Placental pericyte (primary cell): ENCODE data around the gene MYO1A. TPM values are rescaled to one million over a fixed set of nuclear protein-coding genes. Genes with fewer than 3 reads are reported as not detected.

Experiments used
- total RNA-seq: library from RNA; depleted of rRNA; stranded (reverse); fragments of >200 nt; gene quantifications from 2 replicates; pipeline ENCODE4 v1.2.3, GENCODE V29; 2012

The MYO1A gene
- total RNA-seq = not detected in 2 replicates

DNA sequence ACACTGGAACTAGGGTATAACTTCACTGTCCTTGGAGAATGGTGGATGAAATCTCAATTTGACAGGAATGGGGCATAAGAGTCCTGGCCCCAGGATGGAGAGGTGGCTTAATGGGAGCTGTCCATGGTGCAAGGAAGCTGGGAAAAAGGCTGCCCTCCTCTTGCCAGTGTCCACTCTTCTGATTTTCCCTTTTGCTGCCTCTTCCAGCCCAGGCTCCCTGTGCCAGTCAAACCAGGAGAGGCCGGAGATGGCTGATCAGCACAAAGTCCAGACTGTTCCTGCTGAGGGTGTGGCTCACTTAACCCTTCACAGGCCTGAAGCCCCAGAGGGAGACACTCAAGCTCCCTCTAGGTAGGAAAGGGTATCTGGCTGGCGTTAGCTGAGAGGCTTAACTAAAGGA lies at the start of gene MYO1A:
Gene MYO1A (minus strand): TSS at position 240 of the 400 bp plus-strand sequence. CDS start 1,806 bp downstream, outside the sequence.

DNA sequence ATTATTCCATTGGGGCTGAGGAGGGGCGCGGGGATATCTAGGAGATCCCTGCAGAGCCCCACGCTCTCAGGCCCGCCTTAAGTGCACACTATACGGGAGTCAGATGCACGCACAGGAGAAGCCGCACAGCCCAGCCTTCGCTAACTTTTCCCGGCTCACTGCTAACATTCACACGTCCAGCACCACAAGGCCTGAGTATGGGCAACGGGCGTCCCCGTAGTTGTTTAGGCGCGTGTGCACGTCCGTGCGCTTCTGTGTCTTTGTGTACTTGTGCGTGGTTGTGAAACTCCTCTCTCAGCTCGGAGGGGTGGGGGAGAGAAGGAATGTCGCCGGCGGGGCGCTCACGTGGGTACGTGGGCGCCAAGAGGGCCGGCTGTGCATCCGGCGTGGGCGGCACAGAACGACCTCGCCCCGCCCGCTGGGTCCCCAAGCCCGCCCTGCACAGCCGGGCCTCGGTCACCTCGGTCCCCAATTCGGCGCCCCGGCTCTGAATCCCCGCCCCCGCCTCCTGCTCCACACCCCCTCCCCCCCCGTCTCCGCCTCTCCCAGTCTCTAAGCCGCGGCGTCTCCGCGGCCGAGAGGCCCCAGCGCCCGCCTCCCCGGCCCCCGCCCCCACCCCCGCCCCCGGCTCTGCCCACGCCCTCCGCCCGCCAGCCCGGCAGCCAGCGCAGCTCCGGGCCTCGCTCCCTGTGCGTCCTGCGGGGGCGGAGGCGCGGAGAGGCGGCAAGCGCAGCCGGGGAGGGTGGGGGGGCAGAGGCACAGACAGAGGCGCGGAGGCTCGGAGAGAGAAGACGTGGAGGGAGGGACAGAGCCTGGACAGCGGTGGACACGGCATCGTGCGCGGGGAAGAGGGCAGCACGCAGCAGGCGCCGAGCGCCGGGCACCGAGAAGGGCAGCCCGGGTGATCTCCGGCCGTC lies 38.7 kb upstream of the MYO1A start, which contains the start of gene NAB2:
Gene NAB2 (plus strand): TSS at position 761 of the 917 bp plus-strand sequence. CDS start 158 bp downstream, outside the sequence.

DNA sequence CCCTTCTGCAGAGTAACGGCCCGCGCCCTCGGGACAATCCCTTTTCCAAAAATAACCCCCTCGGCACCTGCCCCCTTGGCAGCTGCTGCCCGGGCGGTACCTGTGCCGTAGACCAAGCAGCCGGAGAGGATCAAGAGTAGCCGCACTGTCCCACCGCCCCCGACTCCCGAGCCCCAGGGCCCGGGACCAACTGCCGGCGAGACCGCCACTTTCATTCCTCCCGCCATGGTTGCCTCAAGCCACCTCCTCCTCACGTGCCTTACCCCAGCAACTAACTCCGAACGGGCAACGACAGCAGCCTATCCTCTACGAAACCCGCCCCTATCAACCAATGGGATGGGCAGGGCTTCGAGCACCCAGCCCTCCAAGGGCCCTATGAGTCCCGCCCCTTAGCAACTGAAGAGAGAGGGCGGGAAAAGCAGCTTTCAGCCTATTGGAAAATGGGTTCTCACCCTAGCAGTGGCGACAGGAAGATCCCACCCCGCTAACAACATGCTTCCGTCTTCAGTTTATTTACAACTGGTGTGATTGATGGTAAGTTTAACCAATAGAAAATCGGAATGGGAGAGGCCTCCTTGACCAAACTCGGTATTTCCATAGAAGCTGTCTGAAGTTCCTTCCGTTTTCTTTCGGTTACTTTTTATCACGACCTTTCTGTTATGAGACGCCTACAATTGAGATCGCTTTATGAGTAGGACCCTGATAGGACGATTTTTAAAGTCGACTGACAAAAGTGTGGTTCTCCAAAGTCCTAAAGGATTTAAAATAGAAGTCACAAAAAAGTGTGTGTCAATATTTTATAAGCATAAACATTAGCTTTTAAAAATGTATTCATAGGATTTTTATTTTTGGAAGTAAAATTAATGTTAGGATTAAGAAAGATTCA lies 28.8 kb upstream of the MYO1A start, which contains the start of gene NEMP1:
Gene NEMP1 (minus strand): TSS at position 273 of the 886 bp plus-strand sequence. CDS start 46 bp downstream, at position 227.

DNA sequence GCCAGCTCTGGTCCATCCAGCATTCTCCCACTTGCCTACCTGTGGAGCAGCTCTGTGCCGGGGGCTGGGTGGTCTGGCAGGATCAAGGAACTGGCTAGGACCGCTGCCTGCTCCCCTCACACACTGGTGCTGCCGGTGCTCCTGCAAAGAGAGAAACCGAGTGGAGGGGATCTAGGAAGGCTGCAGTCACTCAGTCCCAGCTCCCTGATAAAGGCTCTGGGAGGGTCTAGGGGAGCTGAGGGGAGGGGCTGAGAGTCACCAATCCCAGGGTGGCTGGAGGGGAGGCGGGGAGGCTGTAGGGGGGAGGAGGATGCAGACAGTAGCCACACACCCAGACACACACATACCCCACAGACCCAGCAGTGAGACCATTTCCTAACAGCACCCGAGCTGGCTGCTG lies 33.6 kb downstream of the MYO1A start, which contains the start of gene TAC3:
Gene TAC3 (minus strand): TSS at position 182 of the 400 bp plus-strand sequence. CDS start 732 bp downstream, outside the sequence.

DNA sequence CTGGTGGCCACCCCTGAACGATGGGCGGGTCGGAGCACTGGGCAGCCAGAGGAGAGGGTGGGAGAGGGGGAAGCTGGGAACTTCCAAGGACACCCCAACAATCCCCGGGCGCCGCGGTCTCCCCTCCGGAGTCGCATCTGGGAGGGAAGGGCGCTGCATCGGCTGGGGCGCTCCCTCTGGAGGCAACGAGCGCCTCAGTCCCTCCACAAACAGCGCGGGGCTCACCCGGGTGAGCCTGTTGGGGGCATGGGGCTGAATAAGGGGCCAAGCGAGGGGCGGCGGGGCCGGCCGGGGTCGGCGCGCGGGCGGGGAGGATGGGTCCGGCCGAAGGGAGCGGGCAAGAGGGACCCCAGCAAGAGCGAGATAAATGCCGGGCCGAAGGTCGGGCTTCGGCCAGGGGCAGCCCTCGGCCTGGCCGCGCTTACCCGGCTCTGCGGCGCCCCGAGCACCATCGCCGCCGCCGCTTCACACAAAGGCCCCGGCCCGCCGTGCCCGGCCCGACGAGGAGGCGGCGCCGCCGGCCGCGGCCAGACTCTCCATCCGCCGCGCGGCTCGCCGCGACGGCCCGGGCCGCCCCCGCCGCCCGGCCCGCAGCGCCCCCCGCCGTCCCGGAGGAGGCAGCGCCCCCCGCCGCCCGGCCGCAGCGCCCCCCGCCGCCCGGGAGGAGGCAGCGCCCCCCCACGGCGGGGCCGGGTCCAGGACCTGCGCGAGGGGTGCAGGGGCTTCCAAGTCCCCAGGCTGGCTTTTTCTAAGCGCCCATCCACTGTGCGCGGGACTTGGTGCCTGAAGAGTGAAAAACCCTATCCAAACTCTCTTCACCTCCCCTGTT lies 43.7 kb downstream of the MYO1A start, which contains the start of gene ZBTB39:
Gene ZBTB39 (minus strand): TSS at position 567 of the 829 bp plus-strand sequence. CDS start 1,629 bp downstream, outside the sequence.

Other genes with a start within 250 kb of the MYO1A start
- gene SDR9C7, start 115.7 kb downstream of the MYO1A start, total RNA-seq = not detected in 2 replicates
- gene RDH16, start 92.5 kb downstream of the MYO1A start, total RNA-seq = 0.14 TPM in 1 of 2 replicates, not detected in the other
- 7.2 and 9.0 TPM in 2 replicates for gene ZBTB39, start 43.6 kb downstream of the MYO1A start, total RNA-seq
- gene TAC3, start 33.6 kb downstream of the MYO1A start, total RNA-seq = not detected in 2 replicates
- 4.6 and 21.5 TPM in 2 replicates for gene NEMP1, start 28.7 kb upstream of the MYO1A start, total RNA-seq
- 30.2 and 62.3 TPM in 2 replicates for gene NAB2, start 39.0 kb upstream of the MYO1A start, total RNA-seq
- 79.9 and 83.4 TPM in 2 replicates for gene STAT6, start 61.2 kb upstream of the MYO1A start, total RNA-seq
- gene LRP1, start 78.4 kb upstream of the MYO1A start, total RNA-seq = 257 and 464 TPM in 2 replicates
- gene LRP1-AS, start 97.5 kb upstream of the MYO1A start, total RNA-seq = not detected in 2 replicates
- gene NXPH4, start 166.7 kb upstream of the MYO1A start, total RNA-seq = 1.4 and 1.8 TPM in 2 replicates
- gene SHMT2, start 179.6 kb upstream of the MYO1A start, total RNA-seq = 254 and 673 TPM in 2 replicates
- gene STAC3, start 201.1 kb upstream of the MYO1A start, total RNA-seq = 0.43 and 0.66 TPM in 2 replicates